22Rv1 (cell line): ENCODE results near the gene ZBTB34.

Experiments
- ZFX ChIP-seq: fragments of 450-650 bp; IDR thresholded peaks from 2 replicates; pipeline ENCODE4 v1.6.1; 2017; ENCODE audit warnings: antibody characterized with exemption, borderline replicate concordance
- TF ChIP-seq, protein P1 (sequence below): fragments of 450-650 bp; IDR thresholded peaks from 2 replicates; pipeline ENCODE4 v1.5.1; 2017; ENCODE audit warnings: mild to moderate bottlenecking

DNA sequence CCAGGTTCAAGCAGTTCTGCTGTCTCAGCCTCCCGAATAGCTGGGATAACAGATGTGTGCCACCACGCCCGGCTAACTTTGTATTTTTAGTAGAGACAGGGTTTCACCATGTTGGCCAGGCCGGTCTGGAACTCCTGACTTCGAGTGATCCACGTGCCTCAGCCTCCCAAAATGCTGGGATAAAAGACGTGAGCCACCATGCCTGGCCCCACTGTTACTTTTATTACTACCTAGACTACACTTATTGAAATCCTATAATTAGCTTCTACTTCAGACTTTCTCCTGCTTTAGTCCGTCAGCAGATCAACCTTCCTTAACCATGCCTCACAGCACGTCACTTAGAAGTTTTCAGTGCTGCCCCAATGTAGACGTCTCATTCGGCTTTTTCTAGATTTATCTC, 47.4 kb upstream of the ZBTB34 start:
- TF ChIP-seq, protein P1, sequence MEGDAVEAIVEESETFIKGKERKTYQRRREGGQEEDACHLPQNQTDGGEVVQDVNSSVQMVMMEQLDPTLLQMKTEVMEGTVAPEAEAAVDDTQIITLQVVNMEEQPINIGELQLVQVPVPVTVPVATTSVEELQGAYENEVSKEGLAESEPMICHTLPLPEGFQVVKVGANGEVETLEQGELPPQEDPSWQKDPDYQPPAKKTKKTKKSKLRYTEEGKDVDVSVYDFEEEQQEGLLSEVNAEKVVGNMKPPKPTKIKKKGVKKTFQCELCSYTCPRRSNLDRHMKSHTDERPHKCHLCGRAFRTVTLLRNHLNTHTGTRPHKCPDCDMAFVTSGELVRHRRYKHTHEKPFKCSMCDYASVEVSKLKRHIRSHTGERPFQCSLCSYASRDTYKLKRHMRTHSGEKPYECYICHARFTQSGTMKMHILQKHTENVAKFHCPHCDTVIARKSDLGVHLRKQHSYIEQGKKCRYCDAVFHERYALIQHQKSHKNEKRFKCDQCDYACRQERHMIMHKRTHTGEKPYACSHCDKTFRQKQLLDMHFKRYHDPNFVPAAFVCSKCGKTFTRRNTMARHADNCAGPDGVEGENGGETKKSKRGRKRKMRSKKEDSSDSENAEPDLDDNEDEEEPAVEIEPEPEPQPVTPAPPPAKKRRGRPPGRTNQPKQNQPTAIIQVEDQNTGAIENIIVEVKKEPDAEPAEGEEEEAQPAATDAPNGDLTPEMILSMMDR = no peak
- no peak for TF ChIP-seq ZFX
